ENCODE data around the gene RPL36AL.

RPL36AL gene

DNA sequence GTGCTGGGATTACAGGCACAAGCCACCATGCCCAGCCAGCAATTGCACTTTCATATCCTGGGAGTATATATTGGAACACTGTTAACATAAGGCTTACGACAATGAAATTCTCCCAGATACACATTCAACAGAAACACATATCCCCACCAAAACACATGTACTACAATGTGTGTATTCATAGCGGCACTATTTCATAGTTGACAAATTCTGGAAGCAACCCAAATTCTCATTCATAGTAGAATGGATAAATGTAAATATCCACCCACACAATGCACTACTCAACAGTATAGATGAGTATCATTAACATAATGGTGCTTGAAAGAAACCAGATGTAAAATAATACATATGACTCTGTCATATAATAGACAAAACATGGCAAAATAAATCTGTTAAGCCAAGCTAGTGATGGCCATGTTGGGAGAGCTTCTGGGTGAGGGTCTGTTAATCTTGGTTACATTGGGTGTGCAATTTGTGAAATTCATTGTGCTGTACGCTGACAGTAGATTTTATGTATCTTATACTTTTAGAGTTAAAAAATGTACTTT, 17.2 kb upstream of the RPL36AL start:
- no peaks in the 10 kb centered on the region for H3K9me3 ChIP-seq
- TF ChIP-seq Cebpa-rat (IDR thresholded peaks at IDR 0.05): no peak
- H4K20me1 ChIP-seq: peaks cover 76% of the 10 kb centered on the region
- H3K9ac ChIP-seq: no peak overlapping the region
- H3K27ac ChIP-seq: no peak overlapping the region
- H3K4me1 ChIP-seq: peaks cover 39% of the 10 kb centered on the region
- no peak overlapping the region for H3K4me2 ChIP-seq
- no peak overlapping the region for H3K4me3 ChIP-seq
- H3K27me3 ChIP-seq: no peaks in the 10 kb centered on the region
- peaks cover 48% of the 10 kb centered on the region for H3K36me3 ChIP-seq

DNA sequence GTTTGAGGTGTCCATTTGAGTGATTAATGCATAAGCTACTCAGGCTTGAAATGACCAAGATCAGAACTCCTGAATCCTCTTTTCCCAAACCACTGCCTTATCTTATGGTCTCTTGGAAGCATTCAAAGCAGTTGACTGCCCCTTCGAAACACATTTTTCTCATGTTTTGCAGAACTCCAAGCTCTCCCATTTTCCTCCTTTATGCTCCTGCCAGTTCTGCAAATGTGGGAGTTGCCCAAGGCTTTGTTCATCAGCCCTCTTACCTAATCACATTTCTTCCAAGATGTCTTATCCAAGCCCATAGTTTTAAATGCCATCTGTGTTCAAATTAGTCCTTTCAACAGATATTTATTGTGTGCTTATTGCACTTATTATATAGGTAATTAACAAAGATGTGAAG, 16.4 kb upstream of the RPL36AL start:
- no peak overlapping the region for H3K4me3 ChIP-seq
- no peak overlapping the region for H3K27ac ChIP-seq
- peaks cover 79% of the 10 kb centered on the region for H4K20me1 ChIP-seq
- no peaks in the 10 kb centered on the region for H3K9me3 ChIP-seq
- no peaks in the 10 kb centered on the region for H3K27me3 ChIP-seq
- H3K9ac ChIP-seq: no peak overlapping the region
- H3K4me1 ChIP-seq: peaks cover 42% of the 10 kb centered on the region
- peak overlapping the region; percentile 86; the same call in 1 of the 2 replicates for H3K4me2 ChIP-seq
- H3K36me3 ChIP-seq: peaks cover 48% of the 10 kb centered on the region
- no peak for TF ChIP-seq Cebpa-rat (IDR thresholded peaks at IDR 0.05)

DNA sequence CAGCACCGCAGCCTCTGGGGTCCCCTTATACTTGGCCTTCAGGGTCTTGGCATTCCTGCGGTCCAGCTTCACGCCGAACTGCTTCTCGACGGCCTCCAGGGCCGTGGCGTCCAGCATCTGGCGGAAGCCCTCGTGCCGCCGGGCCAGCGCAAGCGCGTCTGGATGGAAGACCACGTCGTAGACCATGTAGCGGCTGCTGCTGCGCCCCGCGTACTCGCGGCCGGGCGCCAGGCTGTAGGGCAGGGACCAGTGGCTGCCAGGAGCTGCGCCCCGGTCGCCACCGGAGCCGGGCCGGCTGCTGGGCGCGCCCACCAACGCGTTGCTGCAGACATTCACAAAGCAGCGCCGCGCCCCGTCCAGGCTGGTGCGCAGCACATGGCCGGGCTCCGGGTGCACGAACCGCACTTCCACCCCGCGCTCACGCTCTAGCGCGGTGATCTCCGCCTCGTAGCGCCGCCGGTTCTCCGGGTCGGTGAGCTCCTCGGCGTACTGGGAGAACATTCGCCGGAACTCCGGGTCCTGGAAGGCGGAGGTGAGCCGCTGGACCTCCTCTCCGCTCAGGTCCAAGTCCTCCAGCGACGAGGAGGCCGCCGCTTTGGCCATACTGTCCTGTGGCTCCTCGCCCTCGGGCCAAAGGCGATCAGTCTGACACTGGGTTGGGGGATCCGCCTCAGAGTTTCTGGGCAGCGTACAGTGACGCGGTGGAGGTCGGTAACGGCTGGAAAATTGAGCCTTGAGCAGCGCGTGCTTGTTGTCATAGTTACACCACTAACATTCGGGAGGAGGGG, 14.3 kb upstream of the RPL36AL start, which contains the start of gene DNAAF2:
TSS of gene DNAAF2 (minus strand) at position 698 of the 788 bp plus-strand sequence. CDS start at position 603, 95 bp downstream.
- Histone ChIP-seq H3K4me1 (peaks cover 44% of the 10 kb centered on the region), H3K4me3 (peak within 1 kb of the TSS; percentile 95), H3K27ac (peak within 1 kb of the TSS; percentile 97), H3K36me3 (peaks cover 36% of the 10 kb centered on the region), H4K20me1 (peaks cover 73% of the 10 kb centered on the region), H3K9ac (peak within 1 kb of the TSS; percentile 98), H3K27me3 (no peaks in the 10 kb centered on the region), H3K9me3 (no peaks in the 10 kb centered on the region), H3K4me2 (peak within 1 kb of the TSS; percentile 86)
- no peak for TF ChIP-seq Cebpa-rat (IDR thresholded peaks at IDR 0.05)

DNA sequence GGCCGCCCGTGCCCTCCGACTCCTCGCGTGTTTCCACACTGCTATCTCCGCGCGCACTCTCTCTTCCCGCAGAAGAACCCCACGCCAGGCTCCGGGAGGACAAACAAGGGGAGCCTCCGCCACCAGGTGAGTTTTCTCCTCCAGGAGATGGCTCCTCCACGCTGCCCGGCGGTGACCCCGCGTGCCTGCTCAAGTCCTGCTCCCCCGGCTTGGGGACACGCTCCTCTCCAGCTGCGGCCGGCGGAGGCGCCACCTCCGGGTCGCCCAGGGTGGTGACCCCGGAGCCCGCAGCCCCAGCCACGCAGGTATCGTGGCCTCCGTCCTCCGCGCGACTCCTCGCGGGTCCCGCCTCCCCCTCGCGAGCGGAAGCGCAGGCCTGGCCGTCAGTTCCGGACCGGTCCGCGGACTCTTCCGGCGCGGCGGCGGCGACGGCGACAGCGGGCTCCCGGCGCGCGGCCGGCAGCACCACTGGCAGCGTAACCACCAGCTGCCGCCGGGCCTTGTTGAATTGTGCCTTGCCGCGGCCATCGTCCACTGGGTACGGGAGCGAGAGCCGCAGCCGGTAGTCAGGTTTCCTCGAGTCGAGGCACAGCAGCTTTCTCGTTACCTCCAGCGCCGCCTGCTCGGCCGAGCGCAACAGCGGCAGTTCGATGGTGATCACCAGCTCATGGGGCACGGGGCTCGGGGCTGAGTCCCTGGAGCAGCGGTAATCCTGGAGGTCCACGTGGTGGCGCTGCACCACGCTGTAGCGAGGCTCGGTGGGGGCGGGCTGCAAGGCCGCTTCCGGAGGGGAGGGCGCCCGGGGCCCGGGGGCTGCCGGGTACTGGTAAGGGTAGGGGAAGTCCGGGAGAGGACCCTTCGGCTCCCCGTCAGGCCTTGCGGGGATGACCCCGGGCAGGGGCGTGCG, 13.5 kb upstream of the RPL36AL start:
- H3K9ac ChIP-seq: peak overlapping the region; percentile 98
- H3K4me3 ChIP-seq: peak overlapping the region; percentile 95
- peak overlapping the region; percentile 97 for H3K27ac ChIP-seq
- H3K9me3 ChIP-seq: no peaks in the 10 kb centered on the region
- H3K36me3 ChIP-seq: peaks cover 37% of the 10 kb centered on the region
- H4K20me1 ChIP-seq: peaks cover 73% of the 10 kb centered on the region
- no peaks in the 10 kb centered on the region for H3K27me3 ChIP-seq
- peaks cover 52% of the 10 kb centered on the region for H3K4me1 ChIP-seq
- TF ChIP-seq Cebpa-rat (IDR thresholded peaks at IDR 0.05): no peak
- H3K4me2 ChIP-seq: peak overlapping the region; percentile 86

DNA sequence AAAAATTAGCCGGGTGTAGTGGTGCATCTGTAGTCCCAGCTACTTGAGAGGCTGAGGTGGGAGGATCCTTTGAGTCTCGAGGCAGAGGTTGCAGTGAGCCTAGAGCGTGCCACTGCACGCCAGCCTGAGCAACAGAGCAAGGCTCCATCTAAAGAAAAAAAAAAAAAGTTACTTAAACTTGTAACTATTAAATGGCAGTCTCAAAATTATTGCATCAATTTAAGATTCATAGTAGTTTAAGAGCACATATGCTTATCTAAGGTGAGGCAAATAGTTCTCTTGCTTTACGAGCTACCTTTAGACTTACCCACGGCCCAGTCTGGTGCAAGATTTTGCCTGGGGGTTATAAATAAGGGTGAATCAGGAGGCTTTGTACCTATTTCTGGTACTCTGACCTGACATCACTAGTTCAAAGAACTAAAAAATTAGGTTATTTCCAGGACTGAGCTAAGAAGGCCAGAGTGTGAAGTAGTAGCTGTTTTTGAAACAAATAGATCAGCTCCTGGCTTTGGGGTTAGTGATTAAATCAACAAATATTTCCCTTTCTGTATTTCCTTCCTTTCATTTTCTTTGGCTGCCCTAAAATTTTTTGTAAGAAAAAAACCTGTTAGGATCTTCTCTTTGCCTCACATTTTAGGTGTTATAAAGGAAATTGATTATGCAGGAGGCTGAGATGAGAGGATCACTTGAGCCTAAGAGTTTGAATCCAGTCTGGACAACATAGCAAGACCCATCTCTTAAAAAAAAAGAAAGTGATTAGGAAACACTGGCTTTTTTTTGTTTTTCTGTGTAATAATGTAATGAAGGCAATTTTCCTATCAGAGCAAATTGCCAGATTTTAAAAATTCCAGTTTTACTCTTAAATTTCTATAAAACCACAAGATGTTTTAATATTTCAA, 3.8 kb upstream of the RPL36AL start:
- Histone ChIP-seq H3K9ac (0 out of 2 replicates have a peak overlapping the region, but pooled peaks have one; percentile 28), H4K20me1 (peaks cover 93% of the 10 kb centered on the region), H3K36me3 (peaks cover 35% of the 10 kb centered on the region; the same call in 1 of the 2 replicates)

DNA sequence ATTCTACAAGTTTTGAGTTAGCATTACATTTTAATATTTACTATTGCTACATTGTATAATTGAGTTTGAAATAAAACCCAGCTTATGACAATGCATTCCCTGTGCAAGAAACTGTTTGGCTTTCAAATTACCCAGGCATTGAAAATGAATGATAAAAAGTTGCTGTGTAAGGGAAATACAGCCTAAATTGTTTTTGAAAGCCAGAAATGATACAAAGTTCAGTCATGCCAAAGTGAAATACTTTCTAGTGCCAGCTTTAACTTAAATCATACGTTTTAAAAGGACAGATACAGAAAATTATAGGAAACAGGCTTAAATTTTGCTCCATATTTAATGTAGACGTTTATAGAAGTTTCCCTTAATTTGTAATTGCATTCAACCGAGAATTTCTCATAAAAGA, 3.0 kb upstream of the RPL36AL start:
- no peaks in the 10 kb centered on the region for H3K27me3 ChIP-seq
- H3K4me1 ChIP-seq: peaks cover 48% of the 10 kb centered on the region
- H4K20me1 ChIP-seq: peaks cover 93% of the 10 kb centered on the region
- peak overlapping the region; percentile 63 for H3K9ac ChIP-seq
- TF ChIP-seq Cebpa-rat (IDR thresholded peaks at IDR 0.05): no peak
- H3K4me3 ChIP-seq: peak overlapping the region; percentile 85
- H3K36me3 ChIP-seq: peaks cover 40% of the 10 kb centered on the region
- peak overlapping the region; percentile 94 for H3K4me2 ChIP-seq
- H3K27ac ChIP-seq: no peak overlapping the region
- no peaks in the 10 kb centered on the region for H3K9me3 ChIP-seq

More for the DNA sequence above, 3.8 kb upstream of the RPL36AL start:
- Histone ChIP-seq H3K4me2 (peak overlapping the region; percentile 94), H3K27ac (no peak overlapping the region), H3K9me3 (no peaks in the 10 kb centered on the region), H3K4me3 (peak overlapping the region; percentile 85; the same call in 1 of the 2 replicates), H3K27me3 (no peaks in the 10 kb centered on the region), H3K4me1 (peaks cover 48% of the 10 kb centered on the region)
- no peak for TF ChIP-seq Cebpa-rat (IDR thresholded peaks at IDR 0.05)

DNA sequence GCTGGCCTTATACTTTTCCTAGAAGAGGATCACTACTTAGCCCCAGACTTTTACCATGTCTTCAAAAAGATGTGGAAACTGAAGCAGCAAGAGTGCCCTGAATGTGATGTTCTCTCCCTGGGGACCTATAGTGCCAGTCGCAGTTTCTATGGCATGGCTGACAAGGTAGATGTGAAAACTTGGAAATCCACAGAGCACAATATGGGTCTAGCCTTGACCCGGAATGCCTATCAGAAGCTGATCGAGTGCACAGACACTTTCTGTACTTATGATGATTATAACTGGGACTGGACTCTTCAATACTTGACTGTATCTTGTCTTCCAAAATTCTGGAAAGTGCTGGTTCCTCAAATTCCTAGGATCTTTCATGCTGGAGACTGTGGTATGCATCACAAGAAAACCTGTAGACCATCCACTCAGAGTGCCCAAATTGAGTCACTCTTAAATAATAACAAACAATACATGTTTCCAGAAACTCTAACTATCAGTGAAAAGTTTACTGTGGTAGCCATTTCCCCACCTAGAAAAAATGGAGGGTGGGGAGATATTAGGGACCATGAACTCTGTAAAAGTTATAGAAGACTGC, 1.7 kb upstream of the RPL36AL start:
- Histone ChIP-seq H3K36me3 (peaks cover 49% of the 10 kb centered on the region), H3K27me3 (no peaks in the 10 kb centered on the region), H3K4me2 (peak overlapping the region; percentile 94), H3K4me1 (peaks cover 59% of the 10 kb centered on the region), H3K4me3 (peak overlapping the region; percentile 85), H3K9ac (peak overlapping the region; percentile 96), H4K20me1 (peaks cover 93% of the 10 kb centered on the region), H3K9me3 (no peaks in the 10 kb centered on the region), H3K27ac (peak overlapping the region; percentile 95; the same call in 1 of the 2 replicates)
- no peak for TF ChIP-seq Cebpa-rat (IDR thresholded peaks at IDR 0.05)

DNA sequence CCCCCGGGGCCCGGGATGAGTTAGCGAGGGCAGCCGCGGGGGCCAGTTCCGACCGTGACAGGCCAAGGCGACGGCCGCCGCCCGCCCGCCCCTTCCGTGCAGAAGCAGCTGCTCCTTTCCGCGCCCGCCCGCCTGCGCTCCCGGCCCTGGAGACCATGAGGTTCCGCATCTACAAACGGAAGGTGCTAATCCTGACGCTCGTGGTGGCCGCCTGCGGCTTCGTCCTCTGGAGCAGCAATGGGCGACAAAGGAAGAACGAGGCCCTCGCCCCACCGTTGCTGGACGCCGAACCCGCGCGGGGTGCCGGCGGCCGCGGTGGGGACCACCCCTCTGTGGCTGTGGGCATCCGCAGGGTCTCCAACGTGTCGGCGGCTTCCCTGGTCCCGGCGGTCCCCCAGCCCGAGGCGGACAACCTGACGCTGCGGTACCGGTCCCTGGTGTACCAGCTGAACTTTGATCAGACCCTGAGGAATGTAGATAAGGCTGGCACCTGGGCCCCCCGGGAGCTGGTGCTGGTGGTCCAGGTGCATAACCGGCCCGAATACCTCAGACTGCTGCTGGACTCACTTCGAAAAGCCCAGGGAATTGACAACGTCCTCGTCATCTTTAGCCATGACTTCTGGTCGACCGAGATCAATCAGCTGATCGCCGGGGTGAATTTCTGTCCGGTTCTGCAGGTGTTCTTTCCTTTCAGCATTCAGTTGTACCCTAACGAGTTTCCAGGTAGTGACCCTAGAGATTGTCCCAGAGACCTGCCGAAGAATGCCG, 872 bp upstream of the RPL36AL start:
- Histone ChIP-seq H4K20me1 (peaks cover 93% of the 10 kb centered on the region), H3K4me2 (peak overlapping the region; percentile 94), H3K36me3 (peaks cover 49% of the 10 kb centered on the region), H3K9me3 (no peaks in the 10 kb centered on the region), H3K9ac (peak overlapping the region; percentile 96), H3K4me3 (peak overlapping the region; percentile 85), H3K4me1 (peaks cover 61% of the 10 kb centered on the region), H3K27me3 (no peaks in the 10 kb centered on the region), H3K27ac (peak overlapping the region; percentile 95)
- TF ChIP-seq Cebpa-rat (IDR thresholded peaks at IDR 0.05): no peak

Measured in BLaER1 (cell line).